AG09309 (cell line): ENCODE data around the gene ACAD11.
A peak's percentile ranks its signal among the peaks of the same experiment; 100 is the strongest.
"Not testable (repeated sequence)": the region's sequence is repeated elsewhere in the genome, so short reads cannot be mapped to it uniquely, and the experiment has no call there.

Experiments
- DNase-seq: peaks from one replicate; pipeline ENCODE4 v3.0.0-alpha.2; 2010; ENCODE audit warnings: low read depth
- H3K4me3 ChIP-seq: 2 replicates; pipeline ENCODE4 v1.5.1; 2011; ENCODE audit warnings: mild to moderate bottlenecking, low read depth, low read length, moderate library complexity; ENCODE audit not compliant: control insufficient read depth
- TF ChIP-seq, protein P1 (sequence below): IDR thresholded peaks from 2 replicates; pipeline ENCODE4 v1.5.1; 2011; ENCODE audit warnings: mild to moderate bottlenecking, low read depth, low read length, inconsistent platforms; ENCODE audit not compliant: insufficient read depth, control insufficient read depth; ENCODE audit errors: missing control alignments

ACAD11 gene

DNA sequence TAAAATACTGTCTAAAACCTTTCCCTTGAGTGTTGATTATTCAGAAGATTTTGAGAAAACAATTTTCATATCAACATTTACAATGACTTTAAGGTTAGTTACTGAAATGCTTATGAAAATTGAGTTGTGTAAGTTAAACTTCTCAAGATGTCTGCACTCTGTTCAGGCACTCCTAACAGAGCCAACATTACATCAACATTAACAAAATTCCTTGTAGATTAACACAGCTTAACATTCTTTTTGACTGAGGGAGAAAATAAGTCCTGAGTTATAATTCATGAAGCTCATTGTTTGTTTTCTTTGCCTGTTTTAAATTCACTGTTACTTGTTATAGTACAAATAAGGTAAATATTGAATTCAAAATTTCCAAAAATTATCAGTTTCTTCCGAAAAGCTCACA, 53.5 kb downstream of the ACAD11 start:
- DNase-seq = no peak
- TF ChIP-seq, protein P1, sequence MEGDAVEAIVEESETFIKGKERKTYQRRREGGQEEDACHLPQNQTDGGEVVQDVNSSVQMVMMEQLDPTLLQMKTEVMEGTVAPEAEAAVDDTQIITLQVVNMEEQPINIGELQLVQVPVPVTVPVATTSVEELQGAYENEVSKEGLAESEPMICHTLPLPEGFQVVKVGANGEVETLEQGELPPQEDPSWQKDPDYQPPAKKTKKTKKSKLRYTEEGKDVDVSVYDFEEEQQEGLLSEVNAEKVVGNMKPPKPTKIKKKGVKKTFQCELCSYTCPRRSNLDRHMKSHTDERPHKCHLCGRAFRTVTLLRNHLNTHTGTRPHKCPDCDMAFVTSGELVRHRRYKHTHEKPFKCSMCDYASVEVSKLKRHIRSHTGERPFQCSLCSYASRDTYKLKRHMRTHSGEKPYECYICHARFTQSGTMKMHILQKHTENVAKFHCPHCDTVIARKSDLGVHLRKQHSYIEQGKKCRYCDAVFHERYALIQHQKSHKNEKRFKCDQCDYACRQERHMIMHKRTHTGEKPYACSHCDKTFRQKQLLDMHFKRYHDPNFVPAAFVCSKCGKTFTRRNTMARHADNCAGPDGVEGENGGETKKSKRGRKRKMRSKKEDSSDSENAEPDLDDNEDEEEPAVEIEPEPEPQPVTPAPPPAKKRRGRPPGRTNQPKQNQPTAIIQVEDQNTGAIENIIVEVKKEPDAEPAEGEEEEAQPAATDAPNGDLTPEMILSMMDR = no peak
- no peak overlapping the region for H3K4me3 ChIP-seq

DNA sequence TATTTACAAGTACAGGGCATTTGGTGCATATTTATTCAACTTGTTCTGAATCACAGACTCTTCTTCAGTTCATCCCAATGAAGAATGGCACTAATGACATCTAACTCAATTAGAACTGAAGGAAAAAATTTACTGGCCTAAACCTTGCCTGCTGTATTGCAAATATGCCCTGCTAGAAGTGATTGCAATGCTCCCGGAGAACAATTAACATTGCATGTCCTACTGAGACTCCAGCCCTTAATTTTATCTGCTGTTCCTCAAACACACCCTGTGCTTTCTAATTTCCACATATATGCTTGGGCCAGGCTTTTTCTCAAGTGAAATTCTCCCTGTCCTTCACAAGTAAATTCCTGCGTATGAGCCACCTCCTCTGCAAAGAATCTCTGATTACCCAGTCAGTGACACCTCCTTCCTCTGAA, 54.2 kb downstream of the ACAD11 start:
- no peak for DNase-seq
- no peak overlapping the region for H3K4me3 ChIP-seq
- TF ChIP-seq, protein P1 = no peak

DNA sequence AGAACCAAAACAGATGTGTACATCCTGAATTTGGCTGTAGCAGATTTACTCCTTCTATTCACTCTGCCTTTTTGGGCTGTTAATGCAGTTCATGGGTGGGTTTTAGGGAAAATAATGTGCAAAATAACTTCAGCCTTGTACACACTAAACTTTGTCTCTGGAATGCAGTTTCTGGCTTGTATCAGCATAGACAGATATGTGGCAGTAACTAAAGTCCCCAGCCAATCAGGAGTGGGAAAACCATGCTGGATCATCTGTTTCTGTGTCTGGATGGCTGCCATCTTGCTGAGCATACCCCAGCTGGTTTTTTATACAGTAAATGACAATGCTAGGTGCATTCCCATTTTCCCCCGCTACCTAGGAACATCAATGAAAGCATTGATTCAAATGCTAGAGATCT, 59.0 kb downstream of the ACAD11 start:
- not testable (repeated sequence) for DNase-seq, H3K4me3 ChIP-seq

DNA sequence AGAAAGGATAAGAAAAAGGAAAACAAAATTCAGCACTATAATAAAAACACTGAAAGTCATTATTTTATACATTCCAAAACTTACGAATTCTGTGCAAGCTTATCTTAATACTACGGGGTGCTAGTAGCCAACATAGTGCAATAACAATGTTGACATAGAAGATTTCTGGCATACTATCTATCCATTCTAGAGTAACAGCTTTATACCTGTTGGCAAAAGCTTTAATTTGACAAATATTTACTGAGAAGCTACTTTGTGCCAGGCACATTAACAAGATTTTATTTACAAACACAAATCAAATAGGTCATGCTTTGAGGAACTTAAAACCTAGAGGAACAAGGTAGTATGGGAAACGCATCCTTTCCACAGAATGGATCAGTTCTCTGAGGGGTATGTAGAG, 61.4 kb downstream of the ACAD11 start:
- TF ChIP-seq, protein P1 = no peak
- DNase-seq = no peak
- peak overlapping the region; percentile 12 for H3K4me3 ChIP-seq

DNA sequence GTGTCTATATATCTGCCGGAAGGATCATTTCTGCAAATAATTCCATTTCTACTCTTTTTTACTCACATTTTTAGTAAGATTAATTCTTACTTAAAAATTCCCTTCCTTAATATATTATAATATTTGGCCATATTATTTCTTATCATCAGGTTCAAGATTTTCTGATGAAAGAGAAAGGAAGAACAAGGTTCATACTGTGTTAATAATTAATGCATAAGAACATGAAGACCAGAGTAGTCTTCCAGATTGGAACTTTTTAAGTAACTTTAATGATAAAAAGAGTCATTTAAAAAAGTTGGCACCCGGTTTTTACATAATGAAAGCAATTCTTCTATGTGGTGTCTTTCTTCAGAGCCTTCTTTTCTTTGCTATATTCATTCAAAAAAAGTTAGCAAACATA, 61.9 kb downstream of the ACAD11 start:
- TF ChIP-seq, protein P1 = no peak
- H3K4me3 ChIP-seq = peak overlapping the region; percentile 24

DNA sequence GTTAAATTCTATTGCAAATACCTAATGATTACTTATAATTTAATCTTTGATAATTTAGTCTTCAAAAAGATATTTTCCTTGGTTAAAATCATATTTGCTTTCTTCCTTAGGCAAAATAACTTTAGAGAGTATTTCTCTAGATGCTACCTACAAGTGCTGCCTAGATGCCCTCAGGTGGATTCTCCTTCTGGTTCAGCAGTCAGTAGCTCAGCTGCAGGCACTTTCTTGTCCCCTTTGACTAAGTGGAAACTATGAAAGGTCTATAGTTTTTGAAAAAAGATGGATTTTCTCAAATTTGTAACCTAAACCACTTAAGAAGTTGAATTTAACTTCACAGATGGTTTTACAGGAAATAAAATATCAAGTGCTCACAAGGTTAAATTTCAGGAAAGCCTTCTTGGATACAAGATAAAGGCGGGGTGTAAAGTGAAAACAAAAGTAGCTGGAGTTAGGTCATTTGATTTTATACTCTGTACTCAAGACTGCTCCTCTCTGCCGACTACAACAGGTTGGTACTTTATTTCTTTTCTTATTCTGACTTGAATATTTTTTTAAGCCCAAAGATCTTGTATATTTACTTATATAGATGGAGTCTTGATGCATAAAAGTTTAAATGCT, 62.7 kb downstream of the ACAD11 start, which contains the start of gene ACKR4:
Gene ACKR4 (plus strand): TSS at position 455 of the 618 bp plus-strand sequence. CDS start 3,128 bp downstream, outside the sequence.
- TF ChIP-seq, protein P1 = no peak
- DNase-seq = no peak
- H3K4me3 ChIP-seq = peak within 1 kb of the TSS; percentile 24

More for the DNA sequence above, 61.9 kb downstream of the ACAD11 start:
- no peak for DNase-seq

DNA sequence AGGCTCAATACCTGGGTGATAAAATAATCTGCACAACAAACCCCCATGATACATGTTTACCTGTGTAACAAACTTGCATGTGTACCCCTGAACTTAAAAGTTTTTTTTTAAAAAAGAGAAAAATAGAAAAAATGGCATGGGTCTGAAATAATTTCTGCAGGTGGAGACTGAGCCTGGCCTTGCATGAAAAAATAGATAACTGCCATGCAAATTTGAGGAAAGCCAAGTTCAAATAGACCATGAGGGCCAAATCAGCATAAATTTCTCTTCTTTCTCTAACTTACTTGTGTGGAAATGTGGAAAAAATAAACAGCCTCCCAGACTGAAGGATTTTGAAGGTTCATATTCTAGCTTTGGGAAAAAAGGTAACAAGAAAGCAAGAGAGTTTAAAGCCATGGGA, 63.3 kb downstream of the ACAD11 start:
- DNase-seq = no peak
- no peak overlapping the region for H3K4me3 ChIP-seq
- TF ChIP-seq, protein P1 = no peak
